ENCODE measurements around the gene HSPBP1. TPM values are rescaled to one million over a fixed set of nuclear protein-coding genes. Genes with fewer than 3 reads are reported as not detected.

The HSPBP1 gene
- total and polyA plus RNA-seq, 7 donors = 23.0 to 98.2 (median 34.0) TPM

DNA sequence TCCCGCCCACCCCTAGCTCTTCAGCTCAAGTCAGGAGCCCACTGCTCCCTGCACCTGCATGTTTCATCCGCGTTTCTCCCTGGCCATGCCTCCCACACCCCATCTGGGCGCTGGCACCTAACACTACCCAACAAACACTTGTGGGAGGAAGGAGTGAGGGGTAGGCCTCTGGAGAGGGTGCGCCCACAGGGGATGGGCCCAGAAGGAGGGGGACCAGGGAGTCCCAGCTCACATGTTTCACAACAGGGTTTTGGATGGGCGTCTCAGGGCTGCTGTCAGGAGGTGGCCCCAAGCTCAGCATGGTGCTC, 39.2 kb downstream of the HSPBP1 start:
- TF ChIP-seq, protein P1, sequence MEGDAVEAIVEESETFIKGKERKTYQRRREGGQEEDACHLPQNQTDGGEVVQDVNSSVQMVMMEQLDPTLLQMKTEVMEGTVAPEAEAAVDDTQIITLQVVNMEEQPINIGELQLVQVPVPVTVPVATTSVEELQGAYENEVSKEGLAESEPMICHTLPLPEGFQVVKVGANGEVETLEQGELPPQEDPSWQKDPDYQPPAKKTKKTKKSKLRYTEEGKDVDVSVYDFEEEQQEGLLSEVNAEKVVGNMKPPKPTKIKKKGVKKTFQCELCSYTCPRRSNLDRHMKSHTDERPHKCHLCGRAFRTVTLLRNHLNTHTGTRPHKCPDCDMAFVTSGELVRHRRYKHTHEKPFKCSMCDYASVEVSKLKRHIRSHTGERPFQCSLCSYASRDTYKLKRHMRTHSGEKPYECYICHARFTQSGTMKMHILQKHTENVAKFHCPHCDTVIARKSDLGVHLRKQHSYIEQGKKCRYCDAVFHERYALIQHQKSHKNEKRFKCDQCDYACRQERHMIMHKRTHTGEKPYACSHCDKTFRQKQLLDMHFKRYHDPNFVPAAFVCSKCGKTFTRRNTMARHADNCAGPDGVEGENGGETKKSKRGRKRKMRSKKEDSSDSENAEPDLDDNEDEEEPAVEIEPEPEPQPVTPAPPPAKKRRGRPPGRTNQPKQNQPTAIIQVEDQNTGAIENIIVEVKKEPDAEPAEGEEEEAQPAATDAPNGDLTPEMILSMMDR (IDR thresholded peaks at IDR 0.05) = no peak
- no peak for DNase-seq
- ATAC-seq = no peak
- H3K4me3 ChIP-seq = no peak overlapping the region
- WGBS, 3 donors = 93 to 98% (median 95%) methylated on average over 6 of the region's 6 CpGs
- no peaks in the 10 kb centered on the region for H3K9me3 ChIP-seq
- H3K36me3 ChIP-seq (ENCODE audit: insufficient read depth in 1 of 2, low read depth in 1 of 2) = peaks cover 17 to 97% of the 10 kb centered on the region in 2 donors
- intact Hi-C loops (cut with DNase I) = no loop called here
- no peaks in the 10 kb centered on the region for H3K27me3 ChIP-seq (ENCODE audit: insufficient read depth in 3 of 3, low read length in 2 of 3)
- no peaks in the 10 kb centered on the region for H3K4me1 ChIP-seq
- no peak overlapping the region for H3K27ac ChIP-seq

DNA sequence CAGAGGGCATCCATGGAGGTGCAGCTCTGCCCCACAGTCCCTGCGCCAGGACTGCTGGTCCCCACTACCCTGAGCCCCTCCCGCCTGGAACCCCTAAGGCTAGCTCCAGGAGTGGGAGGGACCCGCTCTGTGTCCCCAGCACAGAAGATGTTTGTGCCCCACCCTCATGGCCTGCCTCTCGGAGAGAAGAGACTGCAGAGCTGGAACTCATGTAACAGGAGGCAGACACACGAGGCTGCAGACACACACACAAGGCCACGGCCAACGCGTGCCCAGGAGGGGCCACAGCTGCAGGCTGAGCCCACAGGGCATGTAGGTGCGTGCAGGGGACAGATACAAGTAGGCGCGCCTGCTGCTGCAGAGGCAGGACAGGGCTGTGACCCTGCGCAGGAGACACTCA, 40.9 kb downstream of the HSPBP1 start:
- no peaks in the 10 kb centered on the region for H3K27me3 ChIP-seq (ENCODE audit: insufficient read depth in 3 of 3, low read length in 2 of 3)
- no peak overlapping the region for H3K27ac ChIP-seq
- no peaks in the 10 kb centered on the region for H3K4me1 ChIP-seq
- no peak for DNase-seq
- H3K36me3 ChIP-seq (ENCODE audit: insufficient read depth in 1 of 2, low read depth in 1 of 2) = peaks cover 17 to 95% of the 10 kb centered on the region in 2 donors
- intact Hi-C loops (cut with DNase I) = no loop called here
- ATAC-seq = no peak
- no peaks in the 10 kb centered on the region for H3K9me3 ChIP-seq
- WGBS, 3 donors = 91 to 95% (median 93%) methylated on average over 12 of the region's 12 CpGs
- no peak overlapping the region for H3K4me3 ChIP-seq
- TF ChIP-seq, protein P1 (IDR thresholded peaks at IDR 0.05) = no peak

DNA sequence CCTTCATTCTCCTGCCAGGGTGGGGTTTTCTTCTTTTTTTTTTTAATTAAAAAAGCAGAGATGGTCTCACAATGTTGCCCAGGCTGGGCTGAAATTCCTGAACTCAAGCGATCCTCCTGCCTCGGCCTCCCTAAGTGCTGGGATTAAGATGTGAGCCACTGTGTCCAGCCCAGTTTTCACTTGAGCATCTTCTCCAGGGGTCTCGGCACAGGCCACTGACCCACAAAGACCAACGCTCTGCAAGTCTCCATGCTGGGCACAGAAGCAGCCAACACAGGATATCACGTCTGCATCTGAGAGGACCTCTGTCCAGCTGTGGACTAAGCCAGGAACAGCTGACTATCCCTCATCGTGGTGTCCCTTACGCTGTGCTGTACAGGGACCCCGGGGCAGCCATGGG, 41.9 kb downstream of the HSPBP1 start:
- Histone ChIP-seq H3K4me3 (no peak overlapping the region), H3K4me1 (no peaks in the 10 kb centered on the region), H3K9me3 (no peaks in the 10 kb centered on the region), H3K27ac (no peak overlapping the region), H3K36me3 (ENCODE audit: insufficient read depth in 1 of 2, low read depth in 1 of 2) (peaks cover 17 to 95% of the 10 kb centered on the region in 2 donors), H3K27me3 (ENCODE audit: insufficient read depth in 3 of 3, low read length in 2 of 3) (no peaks in the 10 kb centered on the region)
- TF ChIP-seq, protein P1 (IDR thresholded peaks at IDR 0.05) = no peak
- 83 to 84% (median 84%) methylated on average over 8 of the region's 8 CpGs for WGBS, 3 donors
- DNase-seq (no peak), ATAC-seq (no peak)
- intact Hi-C loops (cut with DNase I) = no loop called here

DNA sequence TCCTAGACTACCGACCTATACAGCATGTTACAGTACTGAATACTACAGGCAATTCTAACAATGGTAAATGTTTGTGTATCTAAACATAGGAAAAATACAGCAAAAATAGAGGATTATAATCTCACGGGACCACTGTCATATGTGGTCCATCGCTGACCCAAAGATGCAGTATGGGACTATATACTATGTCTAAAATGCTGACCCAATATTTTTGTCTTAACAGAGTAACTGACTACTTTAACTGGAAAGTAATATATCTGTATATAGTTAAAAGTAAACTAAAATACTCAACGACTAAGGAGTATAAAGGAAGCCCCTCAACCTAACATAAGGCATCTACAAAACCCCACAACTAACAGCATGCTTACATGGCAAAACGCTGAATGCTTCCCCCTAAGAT, 46.9 kb downstream of the HSPBP1 start:
- H3K36me3 ChIP-seq (ENCODE audit: insufficient read depth in 1 of 2, low read depth in 1 of 2) = peaks cover 12 to 98% of the 10 kb centered on the region in 2 donors
- H3K27ac ChIP-seq = no peak overlapping the region
- ATAC-seq (no peak), DNase-seq (no peak)
- no peak overlapping the region for H3K4me3 ChIP-seq
- intact Hi-C loops (cut with DNase I) = no loop called here
- WGBS, 3 donors = 89 to 91% (median 89%) methylated on average over 5 of the region's 5 CpGs
- H3K27me3 ChIP-seq (ENCODE audit: insufficient read depth in 3 of 3, low read length in 2 of 3) = no peaks in the 10 kb centered on the region
- TF ChIP-seq, protein P1 (IDR thresholded peaks at IDR 0.05) = no peak
- H3K4me1 ChIP-seq = no peaks in the 10 kb centered on the region
- no peaks in the 10 kb centered on the region for H3K9me3 ChIP-seq

DNA sequence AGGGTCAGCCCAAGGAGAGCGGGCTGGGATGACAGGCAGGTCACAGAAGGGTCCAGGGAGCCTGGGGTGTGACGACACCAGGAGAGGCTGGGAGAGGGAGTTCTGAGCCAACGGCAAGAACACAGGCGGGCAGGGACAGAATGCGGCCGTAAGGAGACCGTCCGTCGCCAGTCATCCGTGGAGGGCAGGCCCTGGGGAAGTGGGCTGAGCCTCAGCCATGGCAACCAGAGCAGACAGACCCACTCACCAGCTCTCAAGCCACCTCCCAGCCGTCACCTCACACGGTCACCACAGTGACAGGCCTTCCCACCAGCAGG, 47.7 kb downstream of the HSPBP1 start:
- no peak overlapping the region for H3K4me3 ChIP-seq
- WGBS, 3 donors = 73 to 85% (median 82%) methylated on average over 12 of the region's 12 CpGs
- peaks cover 12 to 98% of the 10 kb centered on the region in 2 donors for H3K36me3 ChIP-seq (ENCODE audit: insufficient read depth in 1 of 2, low read depth in 1 of 2)
- no peak for DNase-seq
- H3K27ac ChIP-seq = no peak overlapping the region
- TF ChIP-seq, protein P1 (IDR thresholded peaks at IDR 0.05) = no peak
- no peaks in the 10 kb centered on the region for H3K9me3 ChIP-seq
- no peaks in the 10 kb centered on the region for H3K4me1 ChIP-seq
- no peak for ATAC-seq
- intact Hi-C loops (cut with DNase I) = no loop called here
- H3K27me3 ChIP-seq (ENCODE audit: insufficient read depth in 3 of 3, low read length in 2 of 3) = no peaks in the 10 kb centered on the region
